Subcutaneous adipose tissue (tissue), 4 donors: ENCODE measurements around the gene KLRC2. TPM values are rescaled to one million over a fixed set of nuclear protein-coding genes. Genes with fewer than 3 reads are reported as not detected.

Source experiments
- CTCF ChIP-seq: fragments of 450-650 bp; IDR thresholded peaks from one replicate; pipeline ENCODE4 v1.5.1; 2016; ENCODE audit warnings: low read depth, mild to moderate bottlenecking, control low read depth, antibody characterized with exemption, moderate library complexity
- total RNA-seq, 4 donors: library from RNA; depleted of rRNA; stranded (reverse); fragments of >200 nt; gene quantifications; one replicate each; pipeline ENCODE4 v1.1.0, GENCODE V29; 2016

KLRC2 gene
- total RNA-seq, 4 donors from 2014 or later = 0.66 TPM; not detected in 3

GRCh38 chr12:10388624-10389413, 47.0 kb downstream of the KLRC2 start:
- TF ChIP-seq CTCF = no peak

GRCh38 chr12:10386857-10387256, 49.0 kb downstream of the KLRC2 start:
- TF ChIP-seq CTCF = no peak

GRCh38 chr12:10385166-10385613, 50.6 kb downstream of the KLRC2 start:
- TF ChIP-seq CTCF = no peak

- TF ChIP-seq CTCF = no peak
Observed at GRCh38 chr12:10384191-10384590, 51.6 kb downstream of the KLRC2 start.

- no peak for TF ChIP-seq CTCF
Observed at GRCh38 chr12:10381928-10382628, 53.7 kb downstream of the KLRC2 start.

Other genes starting within 250 kb of the KLRC2 start
- 100 to 1,000 TPM; 187 to 200 (median 190) TPM for gene GABARAPL1, start 223.1 kb downstream of the KLRC2 start, total RNA-seq
- gene KLRD1, start 128.1 kb downstream of the KLRC2 start, total RNA-seq = 1 to 10 TPM; 1.3 to 7.0 (median 1.6) TPM
- 1 to 10 TPM; 2.3 to 4.9 (median 3.3) TPM for gene KLRK1, start 46.0 kb downstream of the KLRC2 start, total RNA-seq
- gene KLRC4, start 26.3 kb downstream of the KLRC2 start, total RNA-seq = under 1 TPM in 1 of 4 donors, not detected in 3; 0.51 TPM
- not detected for gene KLRC3, start 15.4 kb downstream of the KLRC2 start, total RNA-seq
- gene KLRC1, start 17.4 kb upstream of the KLRC2 start, total RNA-seq = 1 to 10 TPM in 1 of 4 donors, under 1 TPM in 1, not detected in 2; 0.51 to 1.1 TPM
- under 1 TPM in 3 of 4 donors, not detected in 1; 0.22 to 0.85 (median 0.38) TPM for gene EIF2S3B, start 69.9 kb upstream of the KLRC2 start, total RNA-seq
- 10 to 100 TPM; 11.7 to 24.7 (median 14.4) TPM for gene MAGOHB, start 177.6 kb upstream of the KLRC2 start, total RNA-seq
- under 1 TPM in 2 of 4 donors, not detected in 2; 0.22 to 0.34 TPM for gene STYK1, start 238.0 kb upstream of the KLRC2 start, total RNA-seq